K562 (cell line): ENCODE data around the gene KNL1. TPM values are rescaled to one million over a fixed set of nuclear protein-coding genes. Genes with fewer than 3 reads are reported as not detected.
A peak's percentile ranks its signal among the peaks of the same experiment; 100 is the strongest.

Experiments
- DACH1 ChIP-seq: fragments of 450-650 bp; IDR thresholded peaks from 2 replicates; pipeline ENCODE4 v1.6.1; 2018; ENCODE audit not compliant: partially characterized antibody
- ESRRB ChIP-seq: fragments of 250-450 bp; sonication (Bioruptor Pico); IDR thresholded peaks from 2 replicates; pipeline ENCODE4 v1.5.0; 2020; ENCODE audit warnings: mild to moderate bottlenecking, moderate library complexity, borderline replicate concordance
- ETV6 ChIP-seq, 3 experiments: fragments of 150-350 bp in 1 of 3; sonication (generic) in 1 of 3; formaldehyde crosslinking in 1 of 3; IDR thresholded peaks; 2 replicates each; pipeline versions ENCODE4 v1.6.1 to v1.8.0; 2014 to 2022; ENCODE audit warnings: borderline replicate concordance in 2 of 3, low read depth in 2 of 3, antibody characterized with exemption in 1 of 3, low read length in 1 of 3, mild to moderate bottlenecking in 1 of 3, missing genetic modification reagents in 1 of 3
- EWSR1 ChIP-seq: fragments of 450-650 bp; IDR thresholded peaks from 2 replicates; pipeline ENCODE4 v1.6.1; 2018; ENCODE audit warnings: borderline replicate concordance, mild to moderate bottlenecking, low read depth, moderate library complexity; ENCODE audit not compliant: partially characterized antibody
- FIP1L1 ChIP-seq: fragments of 200-400 bp; formaldehyde crosslinking; IDR thresholded peaks from 2 replicates; pipeline ENCODE4 v1.6.1; 2018; ENCODE audit warnings: mild to moderate bottlenecking, low read depth, low read length; ENCODE audit not compliant: poor library complexity, severe bottlenecking
- FOXA3 ChIP-seq, 2 experiments: fragments of 450-650 bp in 1 of 2; sonication (generic) in 1 of 2; formaldehyde crosslinking; IDR thresholded peaks in 1 of 2; conservative IDR thresholded peaks in 1 of 2; 2 replicates each; pipeline versions ENCODE4 v1.4.0 to v1.8.0; 2020 to 2022; ENCODE audit warnings: mild to moderate bottlenecking in 2 of 2, missing genetic modification reagents in 1 of 2
- FOXJ3 ChIP-seq: sonication (generic); formaldehyde crosslinking; IDR thresholded peaks from 2 replicates; pipeline ENCODE4 v1.4.0; 2020; ENCODE audit warnings: mild to moderate bottlenecking, missing genetic modification reagents
- GABPA ChIP-seq: fragments of 200-800 bp; sonication (Bioruptor generic); conservative IDR thresholded peaks from 2 replicates; pipeline ENCODE4 v1.6.1; 2016; ENCODE audit warnings: low read depth, missing genetic modification characterization, missing compliant biosample characterization
- HOXB6 ChIP-seq: fragments of 250-450 bp; sonication (Bioruptor Pico); IDR thresholded peaks from 2 replicates; pipeline ENCODE4 v1.5.1; 2022; ENCODE audit warnings: mild to moderate bottlenecking, borderline replicate concordance
- ID3 ChIP-seq, 2 experiments: fragments of 250-450 bp in 1 of 2; fragments of 450-650 bp in 1 of 2; sonication (Bioruptor Pico) in 1 of 2; IDR thresholded peaks; 2 replicates each; pipeline versions ENCODE4 v1.6.1 to v1.8.0; 2016 to 2021; ENCODE audit warnings: mild to moderate bottlenecking in 2 of 2, moderate library complexity in 2 of 2, missing compliant biosample characterization in 1 of 2, missing genetic modification characterization in 1 of 2
- KAT7 ChIP-seq: sonication (generic); formaldehyde crosslinking; IDR thresholded peaks from 2 replicates; pipeline ENCODE4 v1.8.0; 2022; ENCODE audit warnings: missing genetic modification reagents, mild to moderate bottlenecking, borderline replicate concordance
- MBD2 ChIP-seq: sonication (generic); IDR thresholded peaks from 2 replicates; pipeline ENCODE4 v1.6.1; 2016; ENCODE audit warnings: low read depth, borderline replicate concordance
- MCM7 ChIP-seq, 2 experiments: fragments of 450-650 bp; IDR thresholded peaks; 2 replicates each; pipeline ENCODE4 v1.6.1; 2016 to 2018
- OTX1 ChIP-seq: fragments of 450-650 bp; formaldehyde crosslinking; IDR thresholded peaks from 2 replicates; pipeline ENCODE4 v1.4.0; 2022; ENCODE audit warnings: mild to moderate bottlenecking
- RBBP5 ChIP-seq: fragments of 200-600 bp; sonication (generic); IDR thresholded peaks from 2 replicates; pipeline ENCODE4 v1.6.1; 2012; ENCODE audit warnings: borderline replicate concordance, mild to moderate bottlenecking, low read length, control low read depth, inconsistent platforms; ENCODE audit not compliant: insufficient read depth, poor library complexity, severe bottlenecking
- SMC3 ChIP-seq: conservative IDR thresholded peaks from 2 replicates; pipeline ENCODE4 v1.6.1; 2011; ENCODE audit warnings: low read depth, low read length, improper control_type of control experiment; ENCODE audit not compliant: insufficient read depth
- SP2 ChIP-seq: IDR thresholded peaks from 2 replicates; pipeline ENCODE4 v1.6.1; 2011; ENCODE audit warnings: mild to moderate bottlenecking, low read depth, low read length, moderate library complexity; ENCODE audit not compliant: poor library complexity, severe bottlenecking; ENCODE audit errors: extremely low read depth
- TAF1 ChIP-seq: IDR thresholded peaks from 2 replicates; pipeline ENCODE4 v1.6.1; 2011; ENCODE audit warnings: mild to moderate bottlenecking, low read length, moderate library complexity; ENCODE audit not compliant: insufficient read depth, control insufficient read depth, severe bottlenecking; ENCODE audit errors: extremely low read depth
- TOE1 ChIP-seq, 2 experiments: fragments of 450-650 bp in 1 of 2; sonication (generic) in 1 of 2; formaldehyde crosslinking in 1 of 2; IDR thresholded peaks; 2 replicates each; pipeline versions ENCODE4 v1.7.1 to v1.8.0; 2016 to 2022; ENCODE audit warnings: borderline replicate concordance in 2 of 2, mild to moderate bottlenecking in 2 of 2, antibody characterized with exemption in 1 of 2, inconsistent platforms in 1 of 2, low read depth in 1 of 2, missing genetic modification reagents in 1 of 2, moderate library complexity in 1 of 2
- VEZF1 ChIP-seq: fragments of 200-800 bp; sonication (Bioruptor generic); IDR thresholded peaks from 2 replicates; pipeline ENCODE4 v1.6.1; 2017; ENCODE audit warnings: missing genetic modification characterization, missing compliant biosample characterization
- ZNF184 ChIP-seq: sonication (generic); formaldehyde crosslinking; IDR thresholded peaks from 2 replicates; pipeline ENCODE4 v1.5.0; 2020; ENCODE audit warnings: missing genetic modification reagents
- polyA plus RNA-seq, 8 experiments: library from polyadenylated mRNA; depleted of rRNA in 4 of 8; stranded (reverse) in 5 of 8; unstranded in 3 of 8; fragments of >200 nt; fragmentation: Nextera tagmentation in 2 of 8; fragmentation: Illumina TruSeq in 1 of 8; extraction: Ambion mirVana in 2 of 8; extraction: Trizol in 1 of 8; gene quantifications; 2 replicates each; pipeline versions ENCODE4 v1.2.1 to v1.2.3, GENCODE V29; 2011 to 2014; ENCODE audit warnings: inconsistent platforms in 1 of 8, missing spikeins in 1 of 8
- total RNA-seq, 7 experiments: library from RNA; depleted of rRNA in 6 of 7; stranded (reverse); fragments of >200 nt in 6 of 7; fragmentation: Illumina TruSeq in 2 of 7; extraction: Trizol in 2 of 7; gene quantifications; 2 replicates each; pipeline versions ENCODE4 v1.2.1 to v1.2.3, GENCODE V29; 2011 to 2021; ENCODE audit warnings: low replicate concordance in 1 of 7
- TF ChIP-seq, protein P1 (sequence below): fragments of 250-450 bp; sonication (Bioruptor Pico); IDR thresholded peaks from 2 replicates; pipeline ENCODE4 v1.4.0; 2020; ENCODE audit warnings: mild to moderate bottlenecking, moderate library complexity, borderline replicate concordance

Gene KNL1
- total and polyA plus RNA-seq, 9 of the 15 experiments (the other 6 are each of a cell fraction or from before 2014, with no cell fraction given), result 14.5 to 65.4 (median 34.6) TPM

- no peak for TF ChIP-seq ID3 (CRISPR knock-in tag; IDR thresholded peaks at IDR 0.05)
- no peak for TF ChIP-seq ID3 (tag; IDR thresholded peaks at IDR 0.05)
- no peak for TF ChIP-seq HOXB6 (CRISPR knock-in tag)
- peak; percentile 16 for TF ChIP-seq RBBP5
- no peak for TF ChIP-seq ZNF184 (CRISPR knock-in tag)
- no peak for TF ChIP-seq GABPA (tag)
- no peak for TF ChIP-seq TAF1
- TF ChIP-seq FIP1L1, result no peak
- TF ChIP-seq FOXJ3 (CRISPR knock-in tag), result no peak
- TF ChIP-seq SMC3, result no peak
- TF ChIP-seq DACH1, result peak; percentile 54
- no peak for TF ChIP-seq OTX1 (CRISPR knock-in tag)
- TF ChIP-seq SP2, result no peak
- no peak for TF ChIP-seq ESRRB (CRISPR knock-in tag)
- TF ChIP-seq ETV6 (IDR thresholded peaks at IDR 0.05; ENCODE audit: borderline replicate concordance in 1 of 2, low read depth in 2 of 2, low read length in 1 of 2), result no peak
- no peak for TF ChIP-seq ETV6 (CRISPR knock-in tag; IDR thresholded peaks at IDR 0.05; ENCODE audit: borderline replicate concordance)
- 0 out of 4 replicates have a peak, but pooled peaks of 1 of the 2 experiments have one; percentile 5 for TF ChIP-seq FOXA3 (CRISPR knock-in tag; conservative IDR thresholded peaks at IDR 0.05 in 1 of 2, IDR thresholded peaks at IDR 0.05 in 1 of 2)
- no peak for TF ChIP-seq VEZF1 (CRISPR knock-in tag)
- TF ChIP-seq EWSR1, result no peak
- 0 out of 2 replicates have a peak, but pooled peaks have one; percentile 12 for TF ChIP-seq KAT7 (CRISPR knock-in tag)
- TF ChIP-seq MBD2, result no peak
- TF ChIP-seq TOE1 (IDR thresholded peaks at IDR 0.05; ENCODE audit: borderline replicate concordance), result no peak
- no peak for TF ChIP-seq TOE1 (CRISPR knock-in tag; IDR thresholded peaks at IDR 0.05; ENCODE audit: borderline replicate concordance, low read depth)
- TF ChIP-seq, protein P1, sequence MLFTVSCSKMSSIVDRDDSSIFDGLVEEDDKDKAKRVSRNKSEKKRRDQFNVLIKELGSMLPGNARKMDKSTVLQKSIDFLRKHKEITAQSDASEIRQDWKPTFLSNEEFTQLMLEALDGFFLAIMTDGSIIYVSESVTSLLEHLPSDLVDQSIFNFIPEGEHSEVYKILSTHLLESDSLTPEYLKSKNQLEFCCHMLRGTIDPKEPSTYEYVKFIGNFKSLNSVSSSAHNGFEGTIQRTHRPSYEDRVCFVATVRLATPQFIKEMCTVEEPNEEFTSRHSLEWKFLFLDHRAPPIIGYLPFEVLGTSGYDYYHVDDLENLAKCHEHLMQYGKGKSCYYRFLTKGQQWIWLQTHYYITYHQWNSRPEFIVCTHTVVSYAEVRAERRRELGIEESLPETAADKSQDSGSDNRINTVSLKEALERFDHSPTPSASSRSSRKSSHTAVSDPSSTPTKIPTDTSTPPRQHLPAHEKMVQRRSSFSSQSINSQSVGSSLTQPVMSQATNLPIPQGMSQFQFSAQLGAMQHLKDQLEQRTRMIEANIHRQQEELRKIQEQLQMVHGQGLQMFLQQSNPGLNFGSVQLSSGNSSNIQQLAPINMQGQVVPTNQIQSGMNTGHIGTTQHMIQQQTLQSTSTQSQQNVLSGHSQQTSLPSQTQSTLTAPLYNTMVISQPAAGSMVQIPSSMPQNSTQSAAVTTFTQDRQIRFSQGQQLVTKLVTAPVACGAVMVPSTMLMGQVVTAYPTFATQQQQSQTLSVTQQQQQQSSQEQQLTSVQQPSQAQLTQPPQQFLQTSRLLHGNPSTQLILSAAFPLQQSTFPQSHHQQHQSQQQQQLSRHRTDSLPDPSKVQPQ (CRISPR knock-in tag), result no peak
- no peak for TF ChIP-seq MCM7 (IDR thresholded peaks at IDR 0.05)
These were observed 101.4 kb downstream of the KNL1 start (continued) for GRCh38 chr15:40695469-40695890.
